Loucy (cell line): ENCODE results near the gene USP31.

ENCODE experiments used
- CTCF ChIP-seq: fragments of 200-600 bp; sonication (generic); conservative IDR thresholded peaks from 2 replicates; pipeline ENCODE4 v1.5.1; 2014; ENCODE audit warnings: mild to moderate bottlenecking, antibody characterized with exemption, low read length
- EZH2phosphoT487 ChIP-seq: fragments of 200-600 bp; IDR thresholded peaks from 2 replicates; pipeline ENCODE4 v1.6.1; 2018; ENCODE audit warnings: antibody characterized with exemption, mild to moderate bottlenecking, moderate library complexity, borderline replicate concordance

DNA sequence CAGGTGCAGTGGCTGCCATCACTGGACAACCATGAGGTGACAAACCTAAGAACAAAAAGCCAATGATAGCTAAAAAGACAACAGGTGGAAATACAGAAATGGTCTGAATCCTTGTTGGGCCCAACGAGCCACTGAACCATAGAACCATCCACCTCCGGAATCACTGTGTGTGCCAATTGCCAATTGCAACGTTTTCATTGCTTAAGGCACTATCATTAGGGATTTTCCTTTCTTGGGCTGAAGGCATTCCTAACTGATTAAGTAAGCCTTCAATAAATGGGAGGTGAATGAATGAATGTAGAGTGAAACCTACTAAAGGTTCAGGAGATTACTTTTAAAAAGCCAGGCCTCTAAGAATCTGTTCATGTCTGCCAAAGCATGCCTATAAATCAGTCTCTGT, 3.6 kb downstream of the USP31 start:
- TF ChIP-seq CTCF = no peak
- no peak for TF ChIP-seq EZH2phosphoT487
